HG03045 (cell line): ENCODE measurements around the gene BRINP2.

Experiments used
- ATAC-seq: cut with Tn5 transposase; IDR thresholded peaks from one replicate; pipeline ENCODE4 v1.9.1; 2021; ENCODE audit warnings: mild to moderate bottlenecking, moderate library complexity; ENCODE audit not compliant: unreplicated experiment

BRINP2 gene

GRCh38 chr1:177170756-177171535 is at the start of gene BRINP2:
Gene BRINP2 (plus strand): TSS chr1:177170958. CDS start chr1:177229877, 58,919 bp downstream.
- ATAC-seq, result no peak

- no peak for ATAC-seq
Observed at GRCh38 chr1:177122461-177123251, 48.1 kb upstream of the BRINP2 start.

GRCh38 chr1:177124577-177125278 is 46.0 kb upstream of the BRINP2 start:
- no peak for ATAC-seq

GRCh38 chr1:177126267-177126666 is 44.5 kb upstream of the BRINP2 start:
- no peak for ATAC-seq

- ATAC-seq, result no peak
Observed at GRCh38 chr1:177128665-177129281, 42.0 kb upstream of the BRINP2 start.

GRCh38 chr1:177130451-177130945 is 40.3 kb upstream of the BRINP2 start:
- no peak for ATAC-seq

- ATAC-seq, result no peak
Observed at GRCh38 chr1:177131723-177132122, 39.0 kb upstream of the BRINP2 start.

- no peak for ATAC-seq
Observed at GRCh38 chr1:177132141-177132540, 38.6 kb upstream of the BRINP2 start.

GRCh38 chr1:177133977-177134538 is 36.7 kb upstream of the BRINP2 start:
- ATAC-seq, result no peak

- ATAC-seq, result no peak
Observed at GRCh38 chr1:177135250-177135649, 35.5 kb upstream of the BRINP2 start.

- ATAC-seq, result no peak
Observed at GRCh38 chr1:177137814-177138213, 32.9 kb upstream of the BRINP2 start.

- no peak for ATAC-seq
Observed at GRCh38 chr1:177138347-177138746, 32.4 kb upstream of the BRINP2 start.

GRCh38 chr1:177142010-177142409 is 28.7 kb upstream of the BRINP2 start:
- no peak for ATAC-seq

- ATAC-seq, result no peak
Observed at GRCh38 chr1:177142791-177143271, 27.9 kb upstream of the BRINP2 start.

GRCh38 chr1:177145106-177146070 is 25.4 kb upstream of the BRINP2 start:
- no peak for ATAC-seq

- ATAC-seq, result no peak
Observed at GRCh38 chr1:177146499-177146898, 24.3 kb upstream of the BRINP2 start.

GRCh38 chr1:177162243-177162642 is 8.5 kb upstream of the BRINP2 start:
- ATAC-seq, result no peak

- no peak for ATAC-seq
Observed at GRCh38 chr1:177163844-177164379, 6.8 kb upstream of the BRINP2 start.
